ENCODE results near the gene ABCC3.

ABCC3 gene, protein sequence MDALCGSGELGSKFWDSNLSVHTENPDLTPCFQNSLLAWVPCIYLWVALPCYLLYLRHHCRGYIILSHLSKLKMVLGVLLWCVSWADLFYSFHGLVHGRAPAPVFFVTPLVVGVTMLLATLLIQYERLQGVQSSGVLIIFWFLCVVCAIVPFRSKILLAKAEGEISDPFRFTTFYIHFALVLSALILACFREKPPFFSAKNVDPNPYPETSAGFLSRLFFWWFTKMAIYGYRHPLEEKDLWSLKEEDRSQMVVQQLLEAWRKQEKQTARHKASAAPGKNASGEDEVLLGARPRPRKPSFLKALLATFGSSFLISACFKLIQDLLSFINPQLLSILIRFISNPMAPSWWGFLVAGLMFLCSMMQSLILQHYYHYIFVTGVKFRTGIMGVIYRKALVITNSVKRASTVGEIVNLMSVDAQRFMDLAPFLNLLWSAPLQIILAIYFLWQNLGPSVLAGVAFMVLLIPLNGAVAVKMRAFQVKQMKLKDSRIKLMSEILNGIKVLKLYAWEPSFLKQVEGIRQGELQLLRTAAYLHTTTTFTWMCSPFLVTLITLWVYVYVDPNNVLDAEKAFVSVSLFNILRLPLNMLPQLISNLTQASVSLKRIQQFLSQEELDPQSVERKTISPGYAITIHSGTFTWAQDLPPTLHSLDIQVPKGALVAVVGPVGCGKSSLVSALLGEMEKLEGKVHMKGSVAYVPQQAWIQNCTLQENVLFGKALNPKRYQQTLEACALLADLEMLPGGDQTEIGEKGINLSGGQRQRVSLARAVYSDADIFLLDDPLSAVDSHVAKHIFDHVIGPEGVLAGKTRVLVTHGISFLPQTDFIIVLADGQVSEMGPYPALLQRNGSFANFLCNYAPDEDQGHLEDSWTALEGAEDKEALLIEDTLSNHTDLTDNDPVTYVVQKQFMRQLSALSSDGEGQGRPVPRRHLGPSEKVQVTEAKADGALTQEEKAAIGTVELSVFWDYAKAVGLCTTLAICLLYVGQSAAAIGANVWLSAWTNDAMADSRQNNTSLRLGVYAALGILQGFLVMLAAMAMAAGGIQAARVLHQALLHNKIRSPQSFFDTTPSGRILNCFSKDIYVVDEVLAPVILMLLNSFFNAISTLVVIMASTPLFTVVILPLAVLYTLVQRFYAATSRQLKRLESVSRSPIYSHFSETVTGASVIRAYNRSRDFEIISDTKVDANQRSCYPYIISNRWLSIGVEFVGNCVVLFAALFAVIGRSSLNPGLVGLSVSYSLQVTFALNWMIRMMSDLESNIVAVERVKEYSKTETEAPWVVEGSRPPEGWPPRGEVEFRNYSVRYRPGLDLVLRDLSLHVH (N-terminal part only)
- total RNA-seq, result 44.6 to 170 (median 64.8) reads per million in 17 experiments

DNA sequence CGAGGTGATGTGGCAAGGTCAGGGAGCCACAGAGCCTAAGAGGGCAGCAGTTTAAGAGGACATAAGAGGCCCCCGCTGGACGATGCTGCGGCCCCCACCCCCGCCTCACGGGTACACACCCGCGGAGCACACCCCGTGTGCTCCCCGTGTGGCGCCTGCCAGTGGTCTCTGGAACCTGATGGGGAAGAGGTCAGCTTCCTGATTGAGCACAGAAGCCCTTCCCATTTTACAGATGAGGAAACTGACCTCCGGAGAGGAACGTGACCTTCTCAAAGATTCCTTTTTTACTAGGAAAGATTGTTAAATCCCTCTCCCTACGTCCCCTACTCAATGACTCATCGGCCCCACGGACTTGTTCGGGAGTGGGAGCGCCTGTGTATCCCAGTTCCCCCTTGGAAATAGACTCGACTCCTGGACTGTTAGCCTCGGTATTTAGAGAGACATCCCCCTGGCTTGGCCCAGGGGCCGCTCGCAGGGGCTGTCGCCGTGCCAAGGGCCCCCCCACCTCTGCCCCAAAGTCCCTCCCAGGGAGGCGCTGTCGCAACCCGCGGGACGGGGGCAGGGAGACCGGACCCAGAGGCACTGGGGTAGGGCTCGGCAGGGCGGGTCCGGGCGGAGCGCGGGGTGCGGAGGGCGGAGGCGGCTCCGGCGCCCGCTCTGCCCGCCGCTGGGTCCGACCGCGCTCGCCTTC lies at the start of gene ABCC3:
TSS of gene ABCC3 (plus strand) at position 658 of the 691 bp plus-strand sequence. CDS start 56 bp downstream, outside the sequence.
- peak; percentile 71 to 88 (median 84) for DNase-seq

DNA sequence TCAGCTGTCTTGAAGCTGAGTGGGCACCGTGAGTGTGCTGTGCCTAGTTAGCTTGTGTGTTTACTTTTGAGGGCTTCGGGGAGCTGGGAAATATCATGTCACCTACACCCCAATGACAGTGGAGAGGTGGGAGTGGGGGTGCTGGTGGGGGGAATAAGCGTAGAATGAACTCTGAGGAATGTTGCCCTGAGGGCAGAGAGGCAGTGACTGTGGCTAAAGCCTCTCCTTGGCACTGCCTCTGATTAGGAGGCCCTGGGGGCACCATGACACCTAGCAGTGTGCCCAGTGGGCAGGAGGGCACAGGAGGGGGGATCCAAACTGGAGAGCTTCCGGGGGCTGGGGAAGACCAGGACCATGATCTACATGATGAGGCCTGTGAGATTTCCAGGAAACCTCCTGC lies 49.3 kb upstream of the ABCC3 start:
- no peak for DNase-seq

DNA sequence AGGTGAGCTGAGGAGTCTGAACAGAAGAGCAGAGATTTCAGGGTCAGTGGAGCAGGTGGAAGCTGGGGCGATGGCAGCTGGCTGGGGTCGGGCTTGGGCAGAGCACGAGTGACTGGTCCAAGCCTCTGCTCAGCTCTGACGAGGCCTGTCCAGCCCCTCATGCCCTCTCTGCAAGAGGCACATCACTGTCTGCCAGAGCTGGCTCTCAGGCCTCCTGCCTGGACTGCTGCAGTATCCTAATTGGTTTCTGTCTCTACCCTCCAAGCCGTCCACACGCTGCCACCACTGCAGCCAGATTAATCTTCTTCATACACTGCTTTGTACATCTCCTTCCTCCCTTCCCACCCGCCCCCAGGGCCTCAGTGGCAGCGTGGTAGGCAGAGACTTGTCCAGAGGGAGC lies 48.8 kb upstream of the ABCC3 start:
- no peak for DNase-seq

DNA sequence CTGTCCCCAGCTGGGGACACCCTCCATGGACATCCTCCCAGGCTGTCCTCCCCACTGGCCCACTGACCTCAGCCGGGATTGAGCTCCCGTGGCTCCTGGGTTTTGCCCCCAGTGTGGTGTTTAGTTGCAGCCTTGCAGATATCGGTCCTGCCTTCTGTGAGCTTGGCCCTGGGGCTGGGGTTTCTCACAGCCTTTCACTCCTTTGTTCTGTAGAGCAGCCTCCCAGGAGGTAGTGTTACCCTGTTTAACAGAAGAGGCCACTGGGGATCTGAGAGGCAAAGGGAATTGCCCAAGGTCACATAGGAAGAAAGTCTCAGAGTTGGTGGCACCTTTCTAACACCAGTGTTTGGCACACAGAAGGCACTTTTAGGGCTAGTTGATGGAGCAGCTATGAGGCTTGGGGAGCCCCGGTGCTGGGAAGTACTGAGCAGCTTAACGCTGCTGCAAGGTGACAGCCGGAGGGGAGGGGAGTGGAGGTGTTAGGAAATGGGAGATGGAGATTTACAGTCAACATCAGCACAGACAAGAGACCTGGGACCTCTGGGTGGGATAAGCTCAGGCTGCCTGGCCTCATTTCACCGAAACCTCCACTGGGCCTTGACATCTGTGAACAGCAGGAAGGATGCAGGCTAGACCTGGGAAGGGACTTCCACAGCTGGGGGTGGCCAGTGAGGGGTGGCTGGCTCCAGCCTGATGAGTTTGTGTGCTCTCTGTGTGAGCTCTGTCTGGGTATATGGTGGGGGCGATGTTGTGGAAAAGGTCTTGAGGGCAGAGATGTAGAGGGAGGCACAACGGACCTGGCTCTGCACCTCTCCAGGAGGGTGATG lies 48.0 kb upstream of the ABCC3 start:
- DNase-seq, result no peak

DNA sequence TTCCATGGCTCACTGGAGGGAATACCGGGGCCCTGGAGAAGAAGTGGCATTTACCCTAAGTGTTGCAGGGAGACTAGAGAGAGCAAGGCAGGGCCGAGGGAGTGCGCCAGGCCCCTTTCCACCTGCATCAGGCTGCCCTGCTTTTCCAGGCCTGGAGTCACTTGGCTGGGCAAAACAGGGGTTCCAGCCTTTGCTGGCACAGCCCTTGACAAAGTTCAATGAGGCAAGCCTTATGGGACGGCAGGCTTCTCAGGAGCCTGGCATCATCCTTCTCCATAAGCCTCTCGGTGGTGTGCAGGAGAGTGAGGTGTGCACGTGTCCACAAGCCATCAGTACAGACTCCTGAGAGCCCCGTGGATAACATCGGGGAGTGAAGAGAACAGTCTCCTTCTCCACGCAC lies 47.1 kb upstream of the ABCC3 start:
- DNase-seq, result no peak

DNA sequence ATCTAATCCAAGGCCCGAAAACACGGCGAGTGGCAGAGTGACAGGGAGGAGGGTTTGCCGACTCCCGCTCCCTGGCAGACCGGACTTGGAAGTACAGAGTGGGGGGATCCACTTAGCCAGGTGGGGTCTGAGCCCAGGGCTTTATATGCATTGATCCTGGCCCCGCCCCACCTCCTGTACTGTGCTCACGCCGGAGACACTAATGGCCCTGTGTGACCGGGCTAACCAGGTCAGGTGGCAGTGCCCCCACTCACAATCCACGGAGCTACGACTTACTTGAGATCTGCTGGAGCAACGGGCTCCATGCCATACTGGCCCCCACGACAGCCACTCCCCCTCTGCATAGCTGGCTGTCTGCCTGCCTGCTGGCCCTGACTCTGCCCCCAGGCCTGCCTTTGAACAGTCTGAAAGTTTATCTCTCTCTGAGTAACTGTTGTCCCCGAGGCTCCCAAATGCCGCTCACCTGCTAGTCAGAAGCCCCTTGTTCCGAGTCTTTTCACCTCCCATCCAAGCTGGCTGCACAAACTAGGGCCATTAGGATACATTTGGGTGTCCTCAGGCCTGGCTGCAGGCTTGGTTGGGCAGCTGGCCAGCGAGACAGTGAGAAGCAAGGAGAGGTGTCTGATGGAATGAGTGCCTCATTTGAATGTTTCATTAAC lies 46.2 kb upstream of the ABCC3 start:
- DNase-seq, result no peak

DNA sequence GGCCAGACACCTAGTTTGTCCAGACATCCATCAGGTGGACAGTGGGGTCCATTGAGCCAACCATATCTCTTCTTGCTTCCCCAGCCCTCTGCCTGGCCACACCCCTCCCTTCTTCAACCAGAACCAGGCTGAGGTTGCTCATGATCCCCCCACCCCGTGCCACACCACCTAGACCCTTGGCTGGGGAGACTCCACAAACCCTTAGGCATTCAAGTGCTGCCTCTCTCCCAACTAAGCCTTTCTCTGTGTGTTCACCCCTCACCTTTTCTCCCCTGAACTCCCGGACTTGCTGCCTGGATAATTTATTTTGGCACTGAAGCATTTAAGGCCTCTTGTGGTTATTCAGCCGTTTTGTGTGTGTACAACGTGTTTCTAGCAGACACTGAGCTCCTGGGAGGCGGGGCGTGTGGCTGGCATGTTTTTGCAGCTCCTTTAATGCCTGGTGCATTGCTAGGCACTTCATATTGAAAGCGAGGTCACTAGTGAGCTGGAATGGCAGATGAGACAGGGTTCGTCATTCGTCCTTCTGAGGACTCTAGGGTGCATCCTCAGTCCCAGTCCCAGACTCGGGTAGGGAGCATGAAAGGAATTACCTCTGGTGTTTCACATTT lies 45.5 kb upstream of the ABCC3 start:
- DNase-seq, result no peak

DNA sequence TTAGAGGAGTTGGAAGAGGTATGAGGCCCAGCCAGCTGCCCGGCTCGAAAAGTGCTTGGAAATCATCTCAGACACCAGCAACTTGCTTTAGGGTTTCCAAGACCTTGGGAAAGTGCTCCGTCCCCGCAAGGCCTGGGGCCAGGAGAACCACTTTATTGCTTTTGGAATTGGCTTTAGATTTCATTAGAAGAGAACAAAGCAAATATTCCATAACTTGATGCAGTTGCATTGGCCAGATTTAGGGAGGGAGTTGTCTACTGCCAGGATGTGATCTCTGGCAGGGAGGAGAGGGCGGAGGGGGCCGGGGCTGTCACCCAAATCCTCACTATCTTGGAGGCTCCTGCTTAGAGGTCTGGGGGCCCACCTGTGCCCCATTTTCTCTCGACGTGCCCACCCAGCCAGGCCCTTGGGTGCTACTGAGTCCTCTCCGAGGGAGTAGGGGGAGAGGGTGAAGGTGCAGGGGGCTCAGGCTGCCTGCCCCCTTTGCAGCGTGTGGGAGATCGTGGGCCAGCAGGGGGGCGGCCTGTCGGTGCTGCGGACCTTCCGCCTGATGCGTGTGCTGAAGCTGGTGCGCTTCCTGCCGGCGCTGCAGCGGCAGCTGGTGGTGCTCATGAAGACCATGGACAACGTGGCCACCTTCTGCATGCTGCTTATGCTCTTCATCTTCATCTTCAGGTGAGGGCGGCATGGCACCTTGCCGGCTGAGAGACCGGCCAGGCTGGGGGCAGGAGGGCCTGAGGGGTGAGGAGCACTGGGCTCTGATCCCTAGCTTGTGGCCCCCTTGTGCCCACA lies 43.5 kb upstream of the ABCC3 start:
- no peak for DNase-seq

DNA sequence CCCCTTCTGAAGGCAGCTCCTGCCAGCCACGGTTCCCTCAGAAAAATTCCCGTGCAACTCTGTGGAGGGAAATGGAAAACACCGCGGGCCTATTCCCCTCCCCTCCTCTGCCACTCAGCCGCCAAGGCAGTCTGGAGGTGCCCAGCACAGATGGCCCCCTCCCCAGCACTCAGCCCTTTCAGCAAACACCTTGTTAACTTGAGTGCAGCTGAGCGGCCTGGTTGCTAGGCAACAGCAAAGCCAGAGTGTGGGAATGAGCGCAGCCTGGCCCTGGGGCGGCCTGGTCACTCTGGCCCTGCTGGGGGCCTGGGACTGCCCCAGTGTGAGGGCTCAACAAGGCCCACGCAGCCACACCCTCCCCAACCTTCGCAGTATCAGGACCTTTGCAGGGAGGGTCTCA lies 41.4 kb upstream of the ABCC3 start:
- DNase-seq, result no peak

DNA sequence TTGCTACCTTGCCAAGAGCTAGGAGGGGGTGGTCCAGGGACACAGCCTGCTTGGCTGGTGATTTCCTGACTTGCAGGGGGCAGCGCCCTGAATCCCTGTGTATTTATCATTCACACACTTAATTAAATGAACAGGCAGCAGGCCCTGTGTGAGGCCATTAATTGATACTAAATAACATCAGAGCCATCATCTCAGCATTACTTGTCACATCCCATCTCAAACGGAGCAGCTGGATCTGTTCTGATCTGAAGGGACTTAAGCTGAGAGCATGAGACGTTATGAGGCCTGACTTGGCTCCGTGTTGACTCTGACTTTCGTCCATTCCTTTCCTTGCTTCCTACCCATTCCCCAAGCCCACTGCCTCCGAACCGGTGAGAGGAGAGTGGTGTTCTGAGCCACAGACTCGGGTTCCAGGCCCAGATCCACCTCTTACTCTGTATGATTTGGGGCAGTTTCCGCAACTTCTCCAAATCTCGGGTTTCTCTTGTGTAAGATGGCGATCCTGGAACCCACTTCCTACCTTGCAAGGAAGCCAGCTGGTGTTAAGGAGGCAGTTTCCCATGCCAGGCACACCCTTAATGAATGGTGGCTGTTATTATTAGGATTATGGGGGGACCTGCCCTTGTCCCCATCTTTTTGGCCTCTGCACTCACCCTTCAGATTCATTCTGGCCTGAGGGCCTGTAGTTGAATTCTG lies 40.4 kb upstream of the ABCC3 start:
- peak; percentile 13 to 58 (median 38) for DNase-seq

DNA sequence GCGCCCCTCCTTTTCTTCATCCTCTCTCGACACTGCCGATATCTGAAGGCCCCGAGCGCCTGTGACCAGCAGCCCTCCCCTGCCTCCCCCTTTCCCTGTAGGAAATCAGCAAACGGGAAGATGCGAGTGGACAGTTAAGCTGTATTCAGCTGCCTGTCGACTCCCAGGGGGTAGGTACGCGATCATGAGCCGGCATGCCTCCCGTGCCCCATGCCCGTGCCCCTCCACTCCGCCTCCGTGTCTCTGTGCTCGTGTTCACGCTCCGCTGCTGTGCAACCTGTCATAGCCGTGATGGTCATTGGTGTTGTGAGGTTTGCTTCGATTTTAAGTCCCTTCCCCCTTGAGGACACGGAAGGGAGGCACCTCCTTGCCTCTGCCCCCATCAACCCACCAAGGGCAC lies 39.8 kb upstream of the ABCC3 start:
- DNase-seq, result no peak

DNA sequence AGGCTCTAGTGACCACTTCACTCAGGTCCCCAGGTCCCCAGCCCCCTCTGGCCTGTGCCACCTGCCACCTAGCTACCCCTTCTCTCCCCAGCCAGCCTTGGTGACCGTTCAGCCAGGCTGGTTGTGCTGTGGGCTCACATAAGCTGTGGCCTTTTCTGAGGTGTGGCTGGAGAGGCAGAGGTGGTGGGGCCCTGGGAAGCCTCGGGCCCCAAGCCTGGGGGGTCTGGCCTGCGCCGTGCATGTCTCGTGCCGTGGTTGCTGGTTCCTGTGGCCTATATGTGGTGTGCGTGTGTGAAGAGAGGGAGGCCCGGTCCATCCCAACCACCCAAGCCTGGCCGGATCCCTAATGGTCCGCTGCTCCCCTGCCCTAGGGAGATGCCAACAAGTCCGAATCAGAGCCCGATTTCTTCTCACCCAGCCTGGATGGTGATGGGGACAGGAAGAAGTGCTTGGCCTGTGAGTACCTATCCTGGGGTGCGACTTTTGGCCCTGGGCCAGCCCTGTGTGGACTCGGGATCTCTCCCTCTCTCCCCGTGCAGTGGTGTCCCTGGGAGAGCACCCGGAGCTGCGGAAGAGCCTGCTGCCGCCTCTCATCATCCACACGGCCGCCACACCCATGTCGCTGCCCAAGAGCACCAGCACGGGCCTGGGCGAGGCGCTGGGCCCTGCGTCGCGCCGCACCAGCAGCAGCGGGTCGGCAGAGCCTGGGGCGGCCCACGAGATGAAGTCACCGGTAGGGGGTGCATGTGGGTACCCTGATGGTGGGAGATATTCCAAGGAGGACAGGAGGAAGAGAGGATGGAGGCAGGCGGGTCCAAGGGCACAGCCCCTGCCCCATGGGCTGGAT lies 38.3 kb upstream of the ABCC3 start:
- peak in 2 of 4 experiments; percentile 19 to 41 for DNase-seq

DNA sequence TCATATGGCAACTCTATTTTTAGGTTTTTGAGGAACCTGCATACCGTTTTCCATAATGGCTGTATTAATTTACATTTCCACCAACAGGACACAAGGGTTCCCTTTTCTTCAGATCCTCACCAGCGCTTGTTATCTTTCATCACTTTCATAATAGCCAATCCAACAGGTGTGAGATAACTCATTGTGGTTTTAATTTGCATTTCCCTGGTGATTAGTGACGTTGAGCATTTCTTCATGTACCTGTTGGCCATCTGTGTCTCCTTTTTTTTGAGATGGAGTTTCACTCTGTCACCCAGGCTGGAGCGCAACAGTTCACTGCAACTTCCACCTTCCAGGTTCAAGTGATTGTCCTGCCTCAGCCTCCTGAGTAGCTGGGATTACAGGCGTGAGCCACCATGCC lies 36.2 kb upstream of the ABCC3 start:
- DNase-seq, result no peak

DNA sequence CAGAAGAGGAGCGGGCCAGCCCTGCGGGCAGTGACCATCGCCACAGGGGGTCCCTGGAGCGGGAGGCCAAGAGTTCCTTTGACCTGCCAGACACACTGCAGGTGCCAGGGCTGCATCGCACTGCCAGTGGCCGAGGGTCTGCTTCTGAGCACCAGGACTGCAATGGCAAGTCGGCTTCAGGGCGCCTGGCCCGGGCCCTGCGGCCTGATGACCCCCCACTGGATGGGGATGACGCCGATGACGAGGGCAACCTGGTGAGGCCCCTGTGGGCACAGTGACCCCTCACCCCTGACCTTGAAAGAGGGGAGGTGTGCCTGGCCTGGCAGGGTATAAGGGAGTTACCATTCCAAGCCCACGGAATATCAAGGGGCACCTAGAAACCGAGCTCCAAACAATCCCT lies 35.1 kb upstream of the ABCC3 start:
- DNase-seq, result no peak

DNA sequence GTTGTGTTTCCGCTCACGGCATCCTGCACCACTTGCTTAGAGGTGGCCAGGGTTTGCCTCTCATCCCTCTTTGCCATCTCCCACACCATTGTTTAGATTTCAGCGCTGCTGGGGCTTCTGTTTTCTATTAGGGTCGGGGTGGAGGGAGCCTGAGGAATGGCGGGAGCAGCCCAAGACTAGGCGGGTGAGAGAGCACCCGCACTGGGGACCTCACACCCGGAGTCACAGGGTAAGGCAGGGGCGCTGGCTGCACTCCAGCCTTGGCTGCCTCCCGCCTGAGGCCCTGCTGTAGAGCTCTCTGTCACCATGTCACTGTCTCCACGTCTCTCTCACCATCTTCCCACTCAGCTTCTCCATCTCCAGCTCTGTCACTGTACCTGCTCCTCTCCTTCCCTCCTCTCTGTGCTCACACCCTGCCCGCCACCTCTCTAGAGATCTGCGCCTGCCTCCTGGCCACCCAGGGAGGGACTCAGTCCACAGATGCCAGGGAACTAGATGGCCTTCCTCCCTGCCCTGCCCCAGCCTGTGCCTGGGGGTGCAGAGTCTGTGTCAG lies 32.8 kb upstream of the ABCC3 start:
- DNase-seq, result no peak

DNA sequence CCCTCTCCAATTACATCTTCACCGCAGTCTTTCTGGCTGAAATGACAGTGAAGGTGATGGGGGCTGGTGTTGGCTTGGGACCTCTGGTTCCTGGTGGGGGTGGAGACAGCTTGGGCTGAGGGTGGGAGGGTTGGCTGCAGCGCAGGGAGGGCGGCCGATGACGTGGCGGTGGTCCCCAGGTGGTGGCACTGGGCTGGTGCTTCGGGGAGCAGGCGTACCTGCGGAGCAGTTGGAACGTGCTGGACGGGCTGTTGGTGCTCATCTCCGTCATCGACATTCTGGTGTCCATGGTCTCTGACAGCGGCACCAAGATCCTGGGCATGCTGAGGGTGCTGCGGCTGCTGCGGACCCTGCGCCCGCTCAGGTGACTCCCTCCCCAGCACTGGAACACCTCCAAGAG lies 31.8 kb upstream of the ABCC3 start:
- DNase-seq, result no peak

DNA sequence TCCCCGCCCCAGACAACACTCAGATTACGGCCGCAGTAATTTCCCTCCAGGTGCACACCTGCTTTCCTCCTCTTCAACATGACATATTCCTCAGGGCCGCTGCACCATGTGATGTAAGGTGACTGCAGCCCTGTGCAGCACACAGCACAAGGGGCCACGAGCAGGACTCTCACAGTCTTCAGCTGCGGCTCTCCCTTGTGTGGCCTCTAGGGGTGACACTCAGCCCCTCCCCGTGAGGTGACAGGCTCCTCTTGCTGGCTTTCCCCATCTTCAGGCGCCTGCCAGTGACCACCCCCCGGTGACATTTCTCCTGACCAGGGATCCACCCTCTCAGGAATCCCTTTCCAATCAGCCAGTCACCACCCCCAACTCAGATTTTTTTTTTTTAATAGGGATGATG lies 31.3 kb upstream of the ABCC3 start:
- DNase-seq, result peak in 1 of 4 experiments; percentile 19

Data from suppressor macrophage (primary cell).